GM20000 (cell line): ENCODE measurements around the gene OSCP1.

Experiments used
- DNase-seq: peaks from one replicate; pipeline ENCODE4 v3.0.0; 2012; ENCODE audit warnings: low spot score
- TF ChIP-seq, protein P1 (sequence below): IDR thresholded peaks from 2 replicates; pipeline ENCODE4 v1.5.1; 2012; ENCODE audit warnings: mild to moderate bottlenecking, control low read depth; ENCODE audit errors: extremely low read depth, missing control alignments

The OSCP1 gene

DNA sequence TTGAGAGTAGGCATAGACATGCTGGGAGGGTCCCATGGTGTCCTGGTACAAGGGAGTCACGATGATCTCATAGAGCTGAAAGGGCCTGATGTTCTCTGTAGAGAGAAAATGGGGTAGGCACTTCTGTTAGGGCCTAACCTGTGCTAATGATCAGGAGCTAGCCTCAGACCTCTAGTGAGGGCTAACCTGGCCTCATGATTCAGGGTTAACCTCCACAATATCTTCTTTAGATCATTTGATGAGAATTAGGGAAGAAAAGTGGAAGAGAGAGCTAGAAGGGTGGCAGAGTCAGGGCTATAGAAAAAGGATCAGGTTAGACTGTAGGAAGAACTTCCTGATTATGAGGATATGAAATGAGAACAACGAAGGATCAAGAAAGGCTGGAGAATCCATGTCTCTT lies 18.9 kb upstream of the OSCP1 start:
- TF ChIP-seq, protein P1, sequence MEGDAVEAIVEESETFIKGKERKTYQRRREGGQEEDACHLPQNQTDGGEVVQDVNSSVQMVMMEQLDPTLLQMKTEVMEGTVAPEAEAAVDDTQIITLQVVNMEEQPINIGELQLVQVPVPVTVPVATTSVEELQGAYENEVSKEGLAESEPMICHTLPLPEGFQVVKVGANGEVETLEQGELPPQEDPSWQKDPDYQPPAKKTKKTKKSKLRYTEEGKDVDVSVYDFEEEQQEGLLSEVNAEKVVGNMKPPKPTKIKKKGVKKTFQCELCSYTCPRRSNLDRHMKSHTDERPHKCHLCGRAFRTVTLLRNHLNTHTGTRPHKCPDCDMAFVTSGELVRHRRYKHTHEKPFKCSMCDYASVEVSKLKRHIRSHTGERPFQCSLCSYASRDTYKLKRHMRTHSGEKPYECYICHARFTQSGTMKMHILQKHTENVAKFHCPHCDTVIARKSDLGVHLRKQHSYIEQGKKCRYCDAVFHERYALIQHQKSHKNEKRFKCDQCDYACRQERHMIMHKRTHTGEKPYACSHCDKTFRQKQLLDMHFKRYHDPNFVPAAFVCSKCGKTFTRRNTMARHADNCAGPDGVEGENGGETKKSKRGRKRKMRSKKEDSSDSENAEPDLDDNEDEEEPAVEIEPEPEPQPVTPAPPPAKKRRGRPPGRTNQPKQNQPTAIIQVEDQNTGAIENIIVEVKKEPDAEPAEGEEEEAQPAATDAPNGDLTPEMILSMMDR, result no peak
- DNase-seq, result no peak

DNA sequence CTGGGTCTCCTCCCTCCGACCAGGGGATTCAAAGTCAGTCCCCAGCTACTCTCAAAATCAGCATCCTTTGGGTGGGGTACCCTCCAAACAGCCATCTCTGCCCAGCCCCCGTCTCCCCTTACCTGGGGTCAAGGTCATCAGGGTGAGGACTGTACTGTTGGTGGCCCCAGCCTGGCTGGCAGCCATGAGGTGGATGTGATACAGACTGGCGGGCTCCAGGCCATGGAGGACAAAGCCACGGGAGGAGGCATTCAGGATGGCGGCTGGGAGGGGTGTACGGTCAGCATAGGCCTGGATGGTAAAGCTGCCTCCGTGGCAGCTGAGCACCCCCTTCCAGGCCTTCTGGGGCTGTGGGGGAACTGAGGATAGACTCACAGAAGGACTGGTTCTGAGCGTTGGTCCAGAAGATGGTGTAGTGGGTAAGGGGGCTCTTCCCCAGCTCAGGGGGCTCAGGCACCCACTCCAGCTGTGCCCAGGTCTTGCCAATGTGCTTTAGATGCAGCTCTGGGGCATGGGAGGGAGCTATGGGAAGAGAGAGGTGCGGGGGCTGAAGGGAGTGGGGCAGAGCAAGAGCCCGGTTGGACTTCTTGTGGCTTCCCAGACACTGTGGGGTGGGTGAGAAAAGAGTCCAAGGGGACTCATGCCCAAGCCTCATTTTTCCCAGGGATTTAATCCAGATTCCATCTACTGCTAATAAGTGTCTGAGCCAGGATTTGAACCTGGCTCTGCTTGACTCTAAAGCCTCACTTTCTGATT lies 17.6 kb upstream of the OSCP1 start:
- no peak for DNase-seq
- TF ChIP-seq, protein P1, result no peak

DNA sequence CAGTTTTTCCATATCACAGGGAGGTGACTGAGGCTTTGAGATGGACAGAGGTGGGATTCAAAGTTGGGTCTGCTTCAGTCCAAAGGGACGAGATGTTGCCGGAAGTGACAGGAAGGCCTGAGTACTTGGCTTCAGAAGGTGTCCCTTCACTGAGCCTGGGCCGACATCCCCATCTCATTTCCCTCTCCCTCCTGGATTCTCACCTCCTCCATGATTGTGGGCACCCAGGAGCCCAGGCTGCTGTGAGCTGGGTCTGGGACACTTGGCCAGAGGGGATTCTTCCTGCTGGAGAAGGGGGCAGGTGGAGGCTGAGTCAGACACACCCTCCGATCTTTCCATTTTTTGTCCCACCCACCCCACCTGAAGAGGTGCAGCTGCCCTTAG lies 16.8 kb upstream of the OSCP1 start:
- TF ChIP-seq, protein P1, result no peak
- no peak for DNase-seq

DNA sequence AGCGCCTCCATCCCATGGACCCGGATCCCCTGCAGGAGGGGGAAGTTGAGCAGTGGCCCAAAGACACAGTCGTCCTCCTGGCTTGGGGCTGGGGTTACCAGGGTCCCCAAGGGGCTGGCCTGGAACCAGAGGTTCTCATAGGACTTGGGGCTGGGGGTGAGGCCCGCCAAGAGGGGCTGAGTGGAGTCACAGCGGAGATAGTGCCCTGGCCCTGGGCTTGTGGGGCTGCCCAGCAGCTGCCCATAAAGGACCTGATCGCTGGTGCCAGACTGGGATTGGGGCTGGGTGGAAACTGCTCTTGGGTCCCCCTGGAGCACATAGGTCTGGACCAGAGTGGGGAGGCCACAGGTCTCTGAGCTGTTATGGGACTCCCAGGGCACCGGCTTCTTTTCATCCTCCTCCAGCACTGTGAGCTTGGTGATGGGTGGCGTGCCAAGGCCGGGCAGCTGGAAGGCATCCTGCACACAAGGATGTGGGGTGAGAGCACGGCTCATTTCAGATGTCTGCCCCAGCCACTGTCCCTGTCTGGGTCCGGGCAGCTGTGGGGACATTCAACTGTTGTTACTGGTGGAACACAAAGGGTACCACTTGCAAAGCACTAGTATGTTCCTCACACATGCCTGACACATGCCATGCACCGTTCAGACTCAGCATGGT lies 16.2 kb upstream of the OSCP1 start:
- TF ChIP-seq, protein P1, result no peak
- DNase-seq, result no peak

DNA sequence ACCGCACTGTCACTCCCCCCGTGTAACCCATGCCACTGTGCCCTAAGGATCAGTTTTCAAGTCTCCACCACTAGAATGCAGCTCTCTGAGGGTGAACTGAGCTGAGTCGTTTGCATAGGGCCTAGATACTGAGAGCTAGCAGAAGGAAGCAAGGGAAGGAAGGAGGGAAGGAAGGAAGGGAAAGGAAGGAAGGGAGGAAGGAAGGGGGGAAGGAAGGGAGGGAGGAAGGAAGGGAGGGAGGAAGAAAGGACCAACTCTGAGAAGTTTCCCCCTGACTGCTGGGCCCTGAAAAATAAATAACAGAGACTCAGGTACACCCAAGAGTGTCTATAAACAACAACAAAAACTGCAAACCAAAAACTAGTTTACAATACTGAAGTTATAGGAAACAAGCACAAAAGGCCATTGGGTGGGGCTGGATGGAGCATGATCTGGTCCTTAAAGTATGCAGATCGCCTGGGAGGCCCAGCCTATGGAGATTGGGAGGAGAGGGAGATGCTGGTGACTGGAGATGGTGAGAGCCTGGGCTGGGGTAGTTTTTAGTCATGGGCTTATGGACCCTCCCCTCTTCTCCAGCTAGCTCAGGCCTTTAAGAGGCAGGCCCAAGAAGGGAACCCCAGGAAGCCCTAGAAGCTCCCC lies 15.6 kb upstream of the OSCP1 start:
- no peak for DNase-seq
- TF ChIP-seq, protein P1, result no peak

DNA sequence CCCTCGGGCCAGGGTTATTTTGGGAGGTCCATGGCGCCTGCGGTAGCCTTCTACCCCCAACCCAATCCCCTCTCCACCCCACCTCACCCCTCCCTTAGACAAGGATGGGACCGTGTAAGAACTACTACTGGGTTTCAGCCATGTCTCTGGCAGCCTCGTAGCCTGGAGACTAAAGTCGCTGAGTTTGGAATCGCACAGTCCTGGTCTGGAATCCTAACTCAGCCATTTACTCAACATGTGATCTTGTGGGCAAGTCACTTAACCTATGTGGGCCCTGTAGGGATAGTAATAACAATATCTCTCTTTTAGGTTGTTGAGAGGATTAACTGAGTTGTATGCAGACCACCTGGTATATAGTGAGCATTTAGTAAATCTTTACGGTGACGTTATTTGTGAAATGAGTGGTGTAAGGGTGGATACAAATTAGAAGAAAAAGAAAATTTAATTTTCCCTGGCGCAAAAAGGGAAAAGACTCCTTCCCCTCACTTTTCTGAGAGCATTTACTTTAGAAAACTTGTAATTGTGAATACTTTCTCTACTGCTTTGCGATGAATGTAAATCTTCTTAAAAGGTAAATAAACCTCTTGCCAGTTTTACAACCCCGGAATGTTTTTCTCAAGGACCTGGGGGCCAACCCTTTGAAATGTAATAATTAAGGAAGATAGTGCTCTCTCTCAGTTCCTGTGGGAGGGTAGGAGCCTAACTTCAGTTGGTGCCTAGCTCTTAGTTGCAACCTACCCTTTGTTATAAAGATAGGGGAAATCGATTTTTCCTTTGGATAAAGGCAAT lies 14.5 kb upstream of the OSCP1 start:
- TF ChIP-seq, protein P1, result no peak
- DNase-seq, result no peak
